ENCODE data around the gene TTYH2.

The TTYH2 gene

DNA sequence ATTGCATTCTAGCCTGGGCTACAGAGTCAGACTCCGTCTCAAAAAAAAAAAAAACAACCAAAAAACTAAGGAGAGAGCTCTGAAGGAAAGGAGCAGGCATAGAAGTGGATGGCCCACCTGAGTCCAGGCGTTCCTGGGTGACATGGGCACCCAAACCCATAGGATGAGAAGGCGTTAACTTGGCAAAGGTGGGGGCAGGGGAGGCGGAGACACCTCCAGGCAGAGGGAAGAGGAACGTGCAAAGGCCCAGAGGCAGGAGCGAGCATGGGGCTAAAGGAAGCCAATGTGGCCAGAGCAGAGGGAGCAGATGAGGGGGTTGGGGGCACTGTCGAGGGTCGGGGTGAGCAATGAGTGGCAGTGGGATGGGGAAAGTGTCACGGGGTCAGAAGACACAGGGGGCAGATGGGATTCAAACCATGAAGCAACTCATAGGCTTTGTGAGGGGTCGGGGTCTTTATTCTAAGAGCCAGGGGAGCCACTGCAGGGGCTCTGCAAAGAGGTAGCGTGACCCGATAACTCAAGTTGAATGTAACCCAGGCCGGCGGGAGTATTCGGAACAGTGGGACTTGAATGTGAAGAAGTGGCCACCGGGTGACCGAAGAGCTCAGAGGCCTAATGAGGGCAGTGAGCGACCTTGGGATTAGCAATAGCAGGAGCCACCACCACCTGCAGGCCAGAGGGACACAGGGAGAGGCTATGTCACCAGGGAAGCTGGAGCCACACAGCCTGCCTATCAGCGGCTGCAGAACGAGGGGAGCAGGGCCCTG lies 11.8 kb downstream of the TTYH2 start:
- Histone ChIP-seq H3K4me1 (no peaks in the 10 kb centered on the region), H3K9me3 (no peaks in the 10 kb centered on the region), H3K27me3 (no peaks in the 10 kb centered on the region), H3K4me3 (ENCODE audit: low read depth, low read length) (no peak overlapping the region), H3K36me3 (peaks cover 5% of the 10 kb centered on the region)
- DNase-seq, result no peak
- TF ChIP-seq CTCF (IDR thresholded peaks at IDR 0.05; ENCODE audit: low read depth, low read length), result no peak

GRCh38 chr17:74226252-74226651 lies 12.9 kb downstream of the TTYH2 start:
- H3K4me3 ChIP-seq (ENCODE audit: low read depth, low read length), result no peak overlapping the region
- no peak for TF ChIP-seq CTCF (IDR thresholded peaks at IDR 0.05; ENCODE audit: low read depth, low read length)

GRCh38 chr17:74227271-74228080 lies 14.1 kb downstream of the TTYH2 start:
- TF ChIP-seq CTCF (IDR thresholded peaks at IDR 0.05; ENCODE audit: low read depth, low read length), result no peak
- Histone ChIP-seq H3K27me3 (no peaks in the 10 kb centered on the region), H3K4me3 (ENCODE audit: low read depth, low read length) (no peak overlapping the region), H3K9me3 (no peaks in the 10 kb centered on the region), H3K4me1 (no peaks in the 10 kb centered on the region), H3K36me3 (peaks cover 12% of the 10 kb centered on the region)
- DNase-seq, result no peak

More at GRCh38 chr17:74226252-74226651, 12.9 kb downstream of the TTYH2 start:
- Histone ChIP-seq H3K36me3 (peaks cover 10% of the 10 kb centered on the region), H3K4me1 (no peaks in the 10 kb centered on the region), H3K9me3 (no peaks in the 10 kb centered on the region), H3K27me3 (no peaks in the 10 kb centered on the region)
- DNase-seq, result no peak

GRCh38 chr17:74228306-74228978 lies 15.1 kb downstream of the TTYH2 start:
- Histone ChIP-seq H3K4me3 (ENCODE audit: low read depth, low read length) (no peak overlapping the region), H3K36me3 (peaks cover 12% of the 10 kb centered on the region), H3K4me1 (no peaks in the 10 kb centered on the region), H3K9me3 (no peaks in the 10 kb centered on the region), H3K27me3 (no peaks in the 10 kb centered on the region)
- DNase-seq, result no peak
- no peak for TF ChIP-seq CTCF (IDR thresholded peaks at IDR 0.05; ENCODE audit: low read depth, low read length)

GRCh38 chr17:74230896-74231295 lies 17.5 kb downstream of the TTYH2 start:
- Histone ChIP-seq H3K9me3 (no peaks in the 10 kb centered on the region), H3K36me3 (peaks cover 7% of the 10 kb centered on the region; the same call in 1 of the 2 replicates), H3K4me1 (no peaks in the 10 kb centered on the region), H3K4me3 (ENCODE audit: low read depth, low read length) (no peak overlapping the region), H3K27me3 (no peaks in the 10 kb centered on the region)
- no peak for TF ChIP-seq CTCF (IDR thresholded peaks at IDR 0.05; ENCODE audit: low read depth, low read length)
- no peak for DNase-seq
